Mesenchymal stem cell (in vitro differentiated cells and primary cell): Measurements from ENCODE around the gene CYB5B.

Source experiments
- DNase-seq: peaks from one replicate; pipeline ENCODE4 v3.0.0-alpha.2; 2013
- H2AFZ ChIP-seq: one replicate; pipeline ENCODE4 v1.6.1; 2013; ENCODE audit warnings: low read depth, mild to moderate bottlenecking, control low read depth, inconsistent platforms, low read length, moderate library complexity
- H2AK5ac ChIP-seq: 2 replicates; pipeline ENCODE4 v1.6.1; 2013; ENCODE audit warnings: low read length, moderate library complexity, mild to moderate bottlenecking, inconsistent platforms; ENCODE audit not compliant: severe bottlenecking
- H2BK120ac ChIP-seq: one replicate; pipeline ENCODE4 v1.6.1; 2013; ENCODE audit warnings: low read depth, mild to moderate bottlenecking, inconsistent platforms, low read length, moderate library complexity
- H2BK12ac ChIP-seq, 2 experiments: one replicate each; pipeline ENCODE4 v1.6.1; 2013; ENCODE audit warnings: inconsistent platforms in 2 of 2, low read length in 2 of 2, mild to moderate bottlenecking in 2 of 2, moderate library complexity in 2 of 2, control low read depth in 1 of 2
- H2BK15ac ChIP-seq: one replicate; pipeline ENCODE4 v1.6.1; 2013; ENCODE audit warnings: mild to moderate bottlenecking, low read depth, inconsistent platforms; ENCODE audit not compliant: poor library complexity, severe bottlenecking
- H2BK5ac ChIP-seq: 2 replicates; pipeline ENCODE4 v1.6.1; 2013; ENCODE audit warnings: low read depth, mild to moderate bottlenecking, low read length, control low read depth, inconsistent platforms; ENCODE audit not compliant: poor library complexity, severe bottlenecking
- H3K14ac ChIP-seq, 2 experiments: one replicate each; pipeline ENCODE4 v1.6.1; 2013; ENCODE audit warnings: inconsistent platforms in 2 of 2, low read length in 2 of 2, control low read depth in 1 of 2, mild to moderate bottlenecking in 1 of 2, moderate library complexity in 1 of 2
- H3K18ac ChIP-seq, 2 experiments: one replicate each; pipeline ENCODE4 v1.6.1; 2013; ENCODE audit warnings: inconsistent platforms in 2 of 2, low read length in 2 of 2, control low read depth in 1 of 2, low read depth in 1 of 2, mild to moderate bottlenecking in 1 of 2
- H3K23ac ChIP-seq, 2 experiments: one replicate each; pipeline ENCODE4 v1.6.1; 2013; ENCODE audit warnings: inconsistent platforms in 2 of 2, low read length in 2 of 2, mild to moderate bottlenecking in 2 of 2, moderate library complexity in 2 of 2, control low read depth in 1 of 2
- H3K27ac ChIP-seq: 2 replicates; pipeline ENCODE4 v1.5.1; 2013; ENCODE audit warnings: mild to moderate bottlenecking, moderate library complexity, low read length, control low read depth, inconsistent platforms; ENCODE audit not compliant: poor library complexity, severe bottlenecking
- H3K27me3 ChIP-seq, 2 experiments: 2 replicates each; pipeline versions ENCODE4 v1.6.1 to v1.7.0; 2013; ENCODE audit warnings: low read length in 2 of 2, mild to moderate bottlenecking in 2 of 2, moderate library complexity in 2 of 2, control low read depth in 1 of 2, inconsistent platforms in 1 of 2; ENCODE audit not compliant: control insufficient read depth in 1 of 2, insufficient read depth in 1 of 2
- H3K36me3 ChIP-seq, 2 experiments: 2 replicates each; pipeline versions ENCODE4 v1.6.1 to v1.7.0; 2013; ENCODE audit warnings: low read length in 2 of 2, control low read depth in 1 of 2, inconsistent platforms in 1 of 2, low read depth in 1 of 2, mild to moderate bottlenecking in 1 of 2; ENCODE audit not compliant: insufficient read depth in 2 of 2, control insufficient read depth in 1 of 2
- H3K4ac ChIP-seq, 2 experiments: one replicate each; pipeline ENCODE4 v1.6.1; 2013; ENCODE audit warnings: inconsistent platforms in 2 of 2, low read length in 2 of 2, mild to moderate bottlenecking in 2 of 2, moderate library complexity in 2 of 2, control low read depth in 1 of 2, low read depth in 1 of 2
- H3K4me1 ChIP-seq: 2 replicates; pipeline ENCODE4 v1.6.1; 2013; ENCODE audit warnings: low read depth, low read length, control low read depth; ENCODE audit not compliant: control insufficient read depth, insufficient read depth
- H3K4me2 ChIP-seq: 2 replicates; pipeline ENCODE4 v1.6.1; 2013; ENCODE audit warnings: low read length, mild to moderate bottlenecking, inconsistent platforms; ENCODE audit not compliant: poor library complexity, severe bottlenecking
- H3K4me3 ChIP-seq, 2 experiments: 2 replicates each; pipeline versions ENCODE4 v1.5.1 to v1.7.0; 2013; ENCODE audit warnings: low read length in 2 of 2, mild to moderate bottlenecking in 2 of 2, control low read depth in 1 of 2, low read depth in 1 of 2; ENCODE audit not compliant: insufficient read depth in 1 of 2
- H3K79me1 ChIP-seq: replicated peaks from 2 replicates; pipeline ENCODE4 v1.6.1; 2013; ENCODE audit warnings: mild to moderate bottlenecking, control low read depth, low read length, inconsistent platforms; ENCODE audit not compliant: poor library complexity, severe bottlenecking
- H3K9ac ChIP-seq: 2 replicates; pipeline ENCODE4 v1.7.0; 2013; ENCODE audit warnings: mild to moderate bottlenecking, low read length, moderate library complexity
- H3K9me3 ChIP-seq: 2 replicates; pipeline ENCODE4 v1.7.0; 2013; ENCODE audit warnings: mild to moderate bottlenecking, low read length; ENCODE audit not compliant: control insufficient read depth
- H4K8ac ChIP-seq: one replicate; pipeline ENCODE4 v1.6.1; 2013; ENCODE audit warnings: inconsistent platforms, mild to moderate bottlenecking, low read length, moderate library complexity
- H4K91ac ChIP-seq: one replicate; pipeline ENCODE4 v1.6.1; 2013; ENCODE audit warnings: mild to moderate bottlenecking, low read length, inconsistent platforms
- WGBS: methylation state at CpG from one replicate; pipeline ENCODE4 v1.1.7; 2013; ENCODE audit warnings: mixed read lengths; 5-methylcytosine and 5-hydroxymethylcytosine counted together

CYB5B gene

GRCh38 chr16:69397821-69398521 lies 26.4 kb upstream of the CYB5B start:
- Histone ChIP-seq H3K14ac (no peak overlapping the region), H3K27me3 (no peaks in the 10 kb centered on the region), H2BK5ac (no peak overlapping the region), H3K4me3 (no peak overlapping the region), H3K9me3 (no peaks in the 10 kb centered on the region), H3K18ac (peak overlapping the region in 1 of 2 experiments; percentile 56), H2AFZ (no peak overlapping the region), H3K9ac (no peak overlapping the region), H3K79me1 (peaks cover 3% of the 10 kb centered on the region), H2BK12ac (peak overlapping the region; percentile 64 to 93), H3K4me2 (no peak overlapping the region), H2BK120ac (peak overlapping the region; percentile 73), H3K23ac (no peak overlapping the region), H3K4ac (peak overlapping the region in 1 of 2 experiments; percentile 22), H2BK15ac (no peak overlapping the region), H3K27ac (peak overlapping the region; percentile 65), H2AK5ac (no peak overlapping the region), H3K4me1 (peaks cover 10% of the 10 kb centered on the region), H4K8ac (peak overlapping the region; percentile 59), H3K36me3 (no peaks in the 10 kb centered on the region), H4K91ac (no peak overlapping the region)
- WGBS: 0% methylated on average over 4 of the region's 6 CpGs
- peak; percentile 92 for DNase-seq

- Histone ChIP-seq H3K79me1 (peaks cover 2% of the 10 kb centered on the region), H3K23ac (no peak overlapping the region), H4K8ac (peak overlapping the region; percentile 24), H4K91ac (peak overlapping the region; percentile 68), H2BK12ac (peak overlapping the region; percentile 20 to 84), H3K4me3 (no peak overlapping the region), H2BK120ac (peak overlapping the region; percentile 42), H3K27me3 (no peaks in the 10 kb centered on the region), H3K9ac (no peak overlapping the region), H2BK15ac (no peak overlapping the region), H3K4ac (peak overlapping the region; percentile 89 to 97), H3K4me2 (no peak overlapping the region), H3K9me3 (no peaks in the 10 kb centered on the region), H3K14ac (peak overlapping the region; percentile 15 to 58), H2AFZ (no peak overlapping the region), H3K27ac (no peak overlapping the region), H2AK5ac (peak overlapping the region; percentile 90), H3K18ac (peak overlapping the region; percentile 28 to 69), H3K36me3 (no peaks in the 10 kb centered on the region), H2BK5ac (no peak overlapping the region), H3K4me1 (peaks cover 12% of the 10 kb centered on the region)
- peak; percentile 35 for DNase-seq
- 36% methylated on average over 3 of the region's 3 CpGs for WGBS
Observed at GRCh38 chr16:69399361-69399760, 25.1 kb upstream of the CYB5B start.

GRCh38 chr16:69402439-69402838 lies 22.0 kb upstream of the CYB5B start:
- H4K8ac ChIP-seq: no peak overlapping the region
- no peak overlapping the region for H3K14ac ChIP-seq
- no peak overlapping the region for H3K18ac ChIP-seq
- no peak overlapping the region for H2BK120ac ChIP-seq
- H2BK15ac ChIP-seq: no peak overlapping the region
- H2BK5ac ChIP-seq: no peak overlapping the region
- H3K4me3 ChIP-seq: no peak overlapping the region
- no peaks in the 10 kb centered on the region for H3K27me3 ChIP-seq
- no peaks in the 10 kb centered on the region for H3K9me3 ChIP-seq
- H2AK5ac ChIP-seq: no peak overlapping the region
- H3K79me1 ChIP-seq: peaks cover 2% of the 10 kb centered on the region
- peaks cover 13% of the 10 kb centered on the region for H3K4me1 ChIP-seq
- H3K4me2 ChIP-seq: no peak overlapping the region
- H3K23ac ChIP-seq: no peak overlapping the region
- peak overlapping the region in 1 of 2 experiments; percentile 59 for H2BK12ac ChIP-seq
- H2AFZ ChIP-seq: no peak overlapping the region
- peak overlapping the region in 1 of 2 experiments; percentile 73 for H3K4ac ChIP-seq
- H3K27ac ChIP-seq: no peak overlapping the region
- no peak overlapping the region for H4K91ac ChIP-seq
- WGBS: 86% methylated on average over 2 of the region's 4 CpGs
- H3K9ac ChIP-seq: no peak overlapping the region
- DNase-seq: no peak
- H3K36me3 ChIP-seq: no peaks in the 10 kb centered on the region

- peak overlapping the region; percentile 66 to 82 for H3K18ac ChIP-seq
- no peak overlapping the region for H2BK5ac ChIP-seq
- H2BK12ac ChIP-seq: peak overlapping the region in 1 of 2 experiments; percentile 94
- peak overlapping the region in 1 of 2 experiments; percentile 42 for H3K4me3 ChIP-seq
- H2BK120ac ChIP-seq: no peak overlapping the region
- H2AK5ac ChIP-seq: no peak overlapping the region
- no peak overlapping the region for H2AFZ ChIP-seq
- H3K4ac ChIP-seq: peak overlapping the region in 1 of 2 experiments; percentile 63
- H4K91ac ChIP-seq: no peak overlapping the region
- no peaks in the 10 kb centered on the region for H3K9me3 ChIP-seq
- peak overlapping the region in 1 of 2 experiments; percentile 62 for H3K23ac ChIP-seq
- H3K14ac ChIP-seq: no peak overlapping the region
- no peaks in the 10 kb centered on the region for H3K36me3 ChIP-seq
- H4K8ac ChIP-seq: no peak overlapping the region
- no peak overlapping the region for H2BK15ac ChIP-seq
- WGBS: 2% methylated on average over 4 of the region's 4 CpGs
- peak overlapping the region; percentile 54 for H3K4me2 ChIP-seq
- no peaks in the 10 kb centered on the region for H3K27me3 ChIP-seq
- H3K27ac ChIP-seq: peak overlapping the region; percentile 76
- DNase-seq: peak; percentile 76
- no peaks in the 10 kb centered on the region for H3K79me1 ChIP-seq
- peak overlapping the region; percentile 59 for H3K9ac ChIP-seq
- peaks cover 7% of the 10 kb centered on the region for H3K4me1 ChIP-seq
Observed at GRCh38 chr16:69404275-69404805, 20.1 kb upstream of the CYB5B start.
